HL-60/S4 treated with retinoic acid at 250 ng/mL for 4 days and 3 days (cell line): ENCODE measurements around the gene KIAA0753.

ENCODE experiments used
- in situ Hi-C: fragments of 300-500 bp; cut with MboI; formaldehyde crosslinking; loops from 2 replicates; pipeline ENCODE4 v1.7.0; 2022; ENCODE audit warnings: low sequenced_read_pairs

KIAA0753 gene

DNA sequence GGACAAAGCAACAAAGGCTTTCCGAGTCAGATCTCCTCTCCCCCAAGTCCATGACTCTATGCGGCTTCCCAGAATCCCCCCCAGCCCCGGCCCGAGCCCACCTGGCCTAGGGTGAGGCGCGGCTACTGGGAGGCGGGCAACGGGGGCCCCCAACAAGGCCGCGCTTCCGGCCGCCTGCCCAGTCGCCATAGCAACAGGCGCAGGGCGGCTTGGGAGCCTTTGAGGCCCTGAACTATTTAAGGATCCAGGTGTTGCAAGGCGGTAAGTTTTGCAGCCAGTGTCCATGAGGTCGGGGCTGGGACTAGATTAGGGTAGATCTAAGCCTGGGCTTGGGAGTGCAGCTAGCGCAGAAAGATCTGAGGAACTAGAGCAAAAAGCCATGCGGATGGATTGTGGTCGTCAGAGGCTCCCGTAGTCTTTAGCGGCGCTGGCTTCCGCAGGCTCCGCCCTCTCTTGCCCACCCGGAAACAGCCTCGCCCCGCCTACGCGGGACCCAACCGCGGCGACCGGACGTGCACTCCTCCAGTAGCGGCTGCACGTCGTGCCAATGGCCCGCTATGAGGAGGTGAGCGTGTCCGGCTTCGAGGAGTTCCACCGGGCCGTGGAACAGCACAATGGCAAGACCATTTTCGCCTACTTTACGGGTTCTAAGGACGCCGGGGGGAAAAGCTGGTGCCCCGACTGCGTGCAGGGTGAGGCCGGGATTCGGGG is at the start of gene KIAA0753, which contains the start of gene TXNDC17:
KIAA0753 (minus strand) TSS at position 176 of the 711 bp plus-strand sequence. CDS start 5,608 bp downstream, outside the sequence.
TXNDC17 (plus strand) TSS at position 525 of the 711 bp plus-strand sequence; CDS start at position 548, 23 bp downstream.
- in situ Hi-C loops = no loop called here

DNA sequence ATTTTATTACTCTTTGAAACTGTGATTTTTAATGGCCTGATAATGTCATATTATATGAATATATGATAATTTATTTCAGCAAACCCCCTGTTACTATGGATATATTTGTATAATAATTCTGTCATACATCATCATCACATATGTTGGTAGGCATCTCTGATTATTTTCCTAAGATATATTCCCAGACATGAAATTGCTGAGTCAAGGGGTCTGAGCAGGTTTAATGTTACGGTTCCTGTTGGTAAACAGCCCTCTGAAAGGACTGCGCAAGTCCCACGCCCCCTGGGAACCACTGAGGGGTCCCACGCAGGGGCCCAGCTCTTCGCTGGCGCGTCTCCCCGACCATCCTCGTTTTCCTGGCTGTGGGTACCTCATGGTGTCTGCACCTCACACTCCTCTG is 48.4 kb upstream of the KIAA0753 start:
- in situ Hi-C loops = no loop called here

DNA sequence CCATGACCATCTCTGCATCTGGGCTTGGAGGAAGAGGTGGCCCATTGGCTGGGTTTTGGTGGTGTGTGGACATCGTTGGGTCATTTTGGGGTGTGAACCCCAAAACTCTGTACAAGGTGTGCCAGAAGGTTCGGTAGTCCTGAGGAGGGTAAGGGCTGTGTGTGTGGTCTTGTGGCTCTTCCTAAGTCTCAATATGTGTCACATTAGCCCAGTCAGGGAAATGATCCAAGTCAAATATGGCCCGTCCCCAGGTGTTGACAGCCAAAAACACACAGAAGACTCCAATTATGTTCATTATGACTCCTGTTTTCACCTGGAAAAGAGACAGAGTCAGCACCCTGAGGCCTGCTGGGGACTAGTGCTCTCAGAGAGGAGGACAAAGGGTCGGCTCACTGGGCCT is 45.5 kb upstream of the KIAA0753 start:
- in situ Hi-C loops = no loop called here

DNA sequence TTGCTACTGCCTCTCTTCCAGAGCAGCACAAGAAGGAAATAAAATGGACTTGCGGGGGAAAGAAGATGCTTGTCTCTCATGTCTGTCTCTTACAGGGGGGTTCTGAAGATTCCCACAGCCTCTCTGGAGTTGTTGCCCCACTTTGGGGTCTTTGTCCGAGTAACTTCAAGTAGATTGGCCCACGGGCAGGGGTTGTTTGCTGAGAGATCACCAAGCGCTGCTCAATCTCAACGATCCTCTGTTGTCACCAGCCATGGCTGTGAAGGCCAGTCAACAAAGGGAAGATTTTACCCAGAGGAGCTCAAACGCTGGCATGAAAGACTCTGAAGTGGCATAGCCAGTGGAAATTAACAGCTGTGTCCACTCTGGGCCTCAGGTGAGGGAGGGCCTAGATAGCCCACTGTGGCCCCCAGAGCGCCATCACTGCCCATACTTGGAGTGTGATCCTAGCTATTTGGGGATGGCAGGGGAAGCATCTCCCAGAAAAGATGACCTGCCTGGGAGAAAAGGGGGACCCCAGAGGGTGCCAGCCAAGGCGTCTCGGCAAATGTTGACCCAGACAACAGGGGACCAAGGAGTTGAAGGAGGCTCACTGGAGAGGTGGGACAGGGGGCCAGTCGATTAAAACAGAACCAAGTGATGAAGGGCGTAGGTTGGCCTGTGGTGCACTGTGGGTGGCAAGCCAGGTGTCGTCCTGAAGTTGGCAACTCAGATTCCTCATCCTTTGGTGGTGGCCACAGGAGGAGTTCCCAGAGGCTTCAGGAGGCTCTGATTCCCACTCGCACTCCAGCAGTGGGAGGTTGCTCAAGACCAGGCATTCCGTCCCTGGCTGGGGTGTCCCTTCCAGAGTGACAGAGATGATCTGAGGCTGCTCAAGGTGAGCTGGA is 44.6 kb upstream of the KIAA0753 start:
- in situ Hi-C loops = no loop called here

DNA sequence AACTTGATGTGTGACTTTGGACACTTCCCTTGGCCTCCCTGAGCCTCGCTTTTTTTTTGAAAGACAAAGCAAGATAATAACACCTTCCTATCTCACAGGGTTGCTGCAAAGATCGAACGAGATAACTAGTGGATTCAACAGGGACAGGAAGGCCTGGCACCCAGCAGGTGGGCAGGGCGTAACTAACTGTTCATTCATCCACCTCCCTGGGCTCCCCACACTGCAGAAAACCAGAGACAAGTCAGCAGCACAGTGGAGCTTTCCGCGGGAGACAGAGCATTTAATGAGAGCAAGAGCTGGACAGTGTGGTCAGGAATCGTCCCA is 43.9 kb upstream of the KIAA0753 start:
- in situ Hi-C loops = no loop called here

DNA sequence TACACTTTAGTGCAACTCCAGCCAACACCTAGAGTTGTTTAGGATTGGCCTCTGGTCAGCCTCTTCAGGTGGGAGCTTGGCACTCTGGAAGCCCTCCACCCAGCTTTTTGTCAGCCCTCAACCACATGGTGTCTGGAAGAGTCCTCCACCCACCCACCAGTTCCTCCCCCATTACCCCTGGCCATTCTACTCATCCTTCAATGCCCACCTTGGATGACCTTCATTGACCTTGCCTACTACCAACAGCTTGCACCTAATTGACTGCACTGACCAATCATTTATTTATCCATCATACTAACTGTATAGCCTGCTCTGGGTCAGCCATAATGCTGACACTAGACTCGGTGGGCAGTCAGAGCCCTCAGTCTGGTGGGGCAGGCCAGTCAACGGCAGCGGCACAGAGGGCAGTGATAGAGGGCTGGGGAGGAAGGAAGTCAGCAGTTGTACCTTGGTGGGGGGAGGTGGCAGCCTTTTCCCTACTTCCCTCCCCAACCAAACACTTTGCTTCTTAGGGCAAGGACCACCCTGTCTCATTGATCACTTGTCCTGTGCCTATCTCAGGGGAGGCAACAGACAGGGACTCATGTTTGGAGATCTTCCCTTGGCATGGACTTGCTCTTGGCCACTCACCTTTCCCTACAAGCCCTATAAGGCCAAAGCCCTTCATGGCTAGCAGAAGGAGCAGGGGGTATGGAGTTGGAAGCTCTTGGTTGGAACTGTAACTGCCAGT is 43.4 kb upstream of the KIAA0753 start:
- in situ Hi-C loops = no loop called here

DNA sequence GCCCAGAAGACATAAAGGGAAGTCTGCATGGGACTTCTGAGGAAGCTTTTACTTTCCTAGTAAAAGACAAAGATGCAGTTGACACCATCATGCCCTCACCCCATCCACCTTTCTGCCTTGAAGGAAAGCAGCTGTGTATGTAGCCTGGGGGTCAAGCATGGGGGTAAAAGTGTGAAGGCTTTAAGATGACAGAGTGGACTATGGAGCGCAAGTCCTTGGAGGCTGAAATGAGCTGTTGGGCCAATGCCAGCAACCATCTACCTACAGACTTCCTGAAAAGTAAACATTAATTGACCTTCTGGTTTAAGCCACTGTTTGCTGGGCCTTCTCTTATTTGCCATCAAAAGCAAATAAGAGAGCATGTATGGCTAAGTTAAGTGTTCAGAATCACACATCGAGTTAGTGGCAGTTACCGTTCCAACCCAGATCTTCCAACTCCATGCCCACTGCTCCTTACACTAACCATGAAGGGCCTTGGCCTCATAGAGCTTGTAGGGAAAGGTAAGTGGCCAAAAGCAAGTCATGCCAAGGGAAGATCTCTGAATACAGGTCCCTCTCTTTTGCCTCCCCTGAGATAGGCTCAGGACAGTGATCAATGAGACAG is 42.7 kb upstream of the KIAA0753 start:
- in situ Hi-C loops = no loop called here

DNA sequence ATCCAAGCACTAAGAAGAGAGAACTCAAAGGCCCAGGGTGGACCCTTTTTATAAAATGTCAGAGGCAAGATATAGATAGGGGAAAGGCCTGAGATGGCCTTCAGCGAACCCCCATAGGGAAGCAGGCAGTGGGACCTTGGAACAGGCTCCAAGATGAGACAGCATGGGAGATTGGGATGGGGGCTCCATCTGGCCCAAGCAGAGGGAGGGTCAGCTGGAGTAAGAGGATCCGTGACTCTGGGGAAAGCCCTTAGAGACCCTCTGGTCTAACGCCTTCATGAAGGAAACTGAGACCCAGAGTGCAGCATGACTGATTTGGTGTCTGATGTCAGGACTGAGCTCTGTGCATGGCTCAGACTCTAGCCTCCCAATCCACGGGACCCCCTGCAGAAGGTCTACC is 41.8 kb upstream of the KIAA0753 start:
- in situ Hi-C loops = no loop called here

DNA sequence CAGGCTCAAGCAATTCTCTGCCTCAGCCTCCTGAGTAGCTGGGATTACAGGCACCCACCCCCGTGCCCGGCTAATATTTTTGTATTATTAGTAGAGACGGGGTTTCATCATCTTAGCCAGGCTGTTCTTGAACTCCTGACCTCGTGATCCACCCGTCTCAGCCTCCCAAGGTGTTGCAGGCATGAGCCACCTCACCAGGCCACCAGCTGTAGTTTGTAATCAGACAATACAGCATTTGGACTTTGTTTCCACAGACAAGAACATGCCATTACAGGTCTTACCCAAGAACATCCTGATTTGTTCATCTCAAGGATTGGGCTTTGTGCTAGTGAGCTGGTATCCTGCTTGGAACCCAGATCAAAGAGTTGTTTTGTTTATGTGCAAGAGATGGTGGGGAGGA is 41.2 kb upstream of the KIAA0753 start:
- in situ Hi-C loops = no loop called here

DNA sequence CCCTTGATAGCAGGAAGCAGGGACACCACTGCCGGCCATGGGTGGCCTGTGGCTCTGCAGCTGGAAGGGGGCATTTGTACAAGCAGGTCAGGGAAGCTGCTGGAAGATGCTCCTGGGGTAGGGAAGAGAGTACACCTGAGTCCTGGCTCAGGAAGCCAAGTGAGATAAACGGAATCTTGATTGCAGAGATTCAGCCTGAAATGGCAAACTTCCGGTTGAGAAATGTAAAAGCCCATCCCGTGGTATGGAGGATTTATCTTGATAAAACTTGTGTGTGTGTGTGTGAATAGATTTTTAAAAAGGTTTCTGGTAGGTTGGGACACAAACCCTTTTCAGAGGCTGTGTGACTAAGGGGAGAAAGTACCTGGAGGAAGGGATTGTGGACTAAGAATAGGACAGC is 40.7 kb upstream of the KIAA0753 start:
- in situ Hi-C loops = no loop called here

DNA sequence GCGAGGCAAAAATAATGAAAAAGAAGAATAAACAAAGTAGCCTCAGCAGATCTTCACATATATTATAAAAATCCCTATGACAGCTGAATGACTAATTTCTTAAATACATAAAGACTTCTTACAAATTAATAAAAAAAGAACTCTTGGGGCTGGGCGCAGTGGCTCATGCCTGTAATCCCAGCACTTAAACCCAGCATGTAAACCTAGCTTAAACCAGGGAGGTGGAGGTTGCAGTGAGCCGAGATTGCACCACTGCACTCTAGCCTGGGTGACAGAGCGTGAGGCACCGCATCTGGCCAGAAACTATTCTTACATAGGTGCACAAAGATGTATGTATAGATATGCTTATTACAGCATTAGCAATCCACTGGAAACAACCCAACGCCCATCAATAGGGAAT is 38.7 kb upstream of the KIAA0753 start:
- in situ Hi-C loops = no loop called here

DNA sequence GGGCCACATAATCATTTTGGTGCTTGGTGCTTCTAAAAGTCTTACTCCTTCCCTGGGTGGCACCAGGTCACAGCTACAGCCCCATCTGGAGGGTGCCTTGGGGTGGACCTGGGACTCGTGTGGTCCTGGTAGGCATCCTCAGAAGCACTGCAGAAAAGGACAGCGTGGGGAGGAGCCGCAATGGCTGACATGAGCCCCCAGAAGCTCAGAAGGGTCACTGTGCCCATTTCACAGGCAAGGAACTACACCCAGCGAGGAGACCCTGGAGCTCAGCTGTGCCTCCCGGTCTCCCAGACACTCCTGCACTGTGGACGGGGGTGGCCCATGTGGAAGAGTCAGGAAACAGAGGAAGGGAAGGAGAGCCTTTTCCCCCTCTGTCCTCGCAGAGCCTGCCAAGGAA is 37.4 kb upstream of the KIAA0753 start:
- in situ Hi-C loops = no loop called here

DNA sequence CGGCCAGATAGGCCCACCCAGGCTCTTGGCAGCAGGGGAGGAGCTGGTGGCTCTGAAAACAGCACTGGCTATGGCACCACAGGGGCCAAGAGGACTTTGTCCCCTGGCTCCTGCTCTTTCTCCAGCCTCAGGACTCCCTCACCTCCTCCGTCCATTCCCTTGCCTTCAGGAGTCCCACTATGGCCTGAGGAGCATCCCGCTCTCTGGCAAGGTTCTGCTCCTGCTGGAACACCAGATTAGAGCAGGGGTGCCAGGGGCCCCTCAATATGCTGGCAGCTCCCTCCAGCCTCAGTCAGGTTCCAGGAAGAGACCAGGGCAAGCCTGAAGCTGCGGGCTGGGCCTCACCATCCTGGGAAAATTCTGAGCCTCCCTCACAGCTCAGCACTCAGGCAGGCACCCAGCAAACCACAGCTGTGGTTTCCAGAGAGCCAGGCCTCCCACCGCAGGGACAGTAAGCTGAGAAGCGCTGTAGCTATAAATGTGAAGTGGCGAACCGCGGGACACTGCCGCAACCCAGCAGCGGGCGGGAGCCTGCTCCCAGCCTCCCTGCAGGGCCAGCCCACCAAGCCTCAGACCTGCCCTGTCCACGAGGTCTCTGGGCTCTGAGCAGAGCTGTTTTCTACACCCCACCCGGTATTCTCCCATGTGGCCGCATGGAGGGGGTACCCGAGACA is 36.8 kb upstream of the KIAA0753 start:
- in situ Hi-C loops = no loop called here

DNA sequence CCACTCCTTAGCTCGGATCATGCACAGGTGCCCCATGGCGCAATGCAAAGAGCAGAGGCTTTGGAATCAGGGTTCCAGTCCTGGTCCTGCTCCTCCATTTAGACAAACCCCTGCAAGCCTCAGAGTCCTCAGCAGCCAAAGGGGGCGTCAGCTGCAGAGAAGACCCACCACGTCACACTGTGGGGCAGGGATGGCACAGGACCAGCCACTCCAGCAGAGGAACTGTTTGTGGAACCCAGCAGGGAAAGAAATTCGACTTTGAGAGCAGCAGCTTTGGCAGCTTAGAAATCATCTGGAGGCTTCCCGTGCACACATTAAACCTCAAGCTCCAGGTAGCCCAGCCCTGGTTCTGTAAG is 36.3 kb upstream of the KIAA0753 start:
- in situ Hi-C loops = no loop called here

DNA sequence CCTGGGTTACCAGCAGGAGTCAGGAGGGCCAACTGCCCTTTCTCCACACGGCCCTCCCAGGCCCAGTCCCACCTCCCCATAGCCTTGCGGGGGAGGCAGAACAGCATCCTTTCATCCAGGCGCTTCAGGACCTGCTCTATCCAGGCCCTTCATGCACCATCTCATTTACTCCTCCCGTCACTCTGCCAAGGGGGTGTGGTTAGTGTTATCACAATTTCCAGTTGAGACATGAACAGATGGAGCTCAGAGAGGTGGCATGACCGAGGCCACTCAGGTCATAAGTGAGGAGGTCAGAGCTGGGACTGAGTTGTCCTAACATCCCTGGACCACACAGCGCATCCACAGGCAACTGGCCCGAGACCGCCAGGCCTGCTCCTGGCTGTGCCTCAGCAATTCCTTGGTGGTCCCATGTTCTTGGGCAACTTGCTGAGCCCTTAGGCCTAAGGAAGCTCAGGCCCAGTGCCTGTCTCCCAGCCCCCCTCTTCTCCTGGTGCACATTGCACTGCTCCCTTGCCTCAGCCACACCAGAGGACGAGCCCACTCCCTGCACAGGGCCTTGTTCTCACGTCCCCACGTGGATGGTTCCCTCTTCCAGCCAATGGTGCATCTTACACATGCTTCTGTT is 34.8 kb upstream of the KIAA0753 start:
- in situ Hi-C loops = no loop called here

DNA sequence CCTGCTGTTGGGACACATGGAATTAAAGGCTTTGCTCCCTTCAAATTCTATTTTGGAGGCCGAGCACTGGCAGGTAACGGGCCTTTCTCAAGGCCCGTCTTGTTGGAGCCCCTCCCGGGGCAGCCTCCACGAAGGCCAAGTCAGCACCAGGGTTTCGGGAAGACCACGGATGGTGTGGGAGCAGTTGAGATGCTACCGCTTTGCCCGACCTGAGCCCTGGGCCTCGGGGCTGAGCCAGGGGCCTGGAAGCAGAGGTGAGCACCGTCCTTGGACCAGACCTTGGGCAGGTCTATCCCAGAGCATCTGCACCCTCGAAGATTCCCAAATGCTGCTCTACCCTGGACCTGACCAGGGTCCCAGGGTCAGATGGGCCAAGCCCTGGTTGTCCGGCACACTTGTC is 34.1 kb upstream of the KIAA0753 start:
- in situ Hi-C loops = no loop called here

DNA sequence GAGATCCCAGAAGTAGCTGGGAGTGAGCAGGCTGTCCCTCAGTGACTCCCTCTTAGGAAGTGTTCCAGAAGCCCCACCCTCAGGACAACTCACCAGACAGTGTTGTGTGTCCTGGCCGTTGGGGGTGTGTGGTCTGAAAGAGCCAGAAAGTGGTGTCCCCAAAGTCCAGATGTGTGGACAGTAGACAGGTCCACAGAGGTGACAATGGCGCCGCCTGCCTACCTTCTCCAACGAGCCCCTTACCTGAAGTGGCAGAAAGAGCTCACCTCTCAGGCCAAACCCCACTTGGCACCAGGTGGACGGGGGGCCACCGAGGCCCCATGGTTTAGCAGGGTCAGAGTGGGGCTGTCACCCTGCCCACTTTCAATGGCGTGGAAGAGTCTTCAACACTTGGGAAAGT is 30.9 kb upstream of the KIAA0753 start:
- in situ Hi-C loops = no loop called here

DNA sequence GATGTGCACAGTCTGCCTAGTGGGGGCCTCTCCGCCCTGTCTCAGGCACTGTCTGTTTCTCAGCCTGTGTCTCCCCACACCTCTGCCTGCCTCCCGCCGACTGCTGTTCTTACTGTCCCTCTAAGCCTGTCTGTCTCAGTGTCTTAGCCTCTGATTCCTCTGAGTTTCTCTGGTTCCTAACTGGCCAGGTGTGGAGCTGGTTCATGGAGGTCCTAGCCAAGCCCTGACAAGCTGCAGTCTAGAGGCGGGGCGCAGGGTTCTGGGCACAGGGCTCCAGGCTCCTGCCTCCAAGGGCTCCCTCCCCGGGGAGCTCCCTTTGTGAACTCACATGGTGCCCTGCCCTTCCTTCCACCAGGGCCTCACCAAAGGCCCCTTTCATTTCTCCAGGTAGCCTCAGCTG is 30.5 kb upstream of the KIAA0753 start:
- in situ Hi-C loops = no loop called here

DNA sequence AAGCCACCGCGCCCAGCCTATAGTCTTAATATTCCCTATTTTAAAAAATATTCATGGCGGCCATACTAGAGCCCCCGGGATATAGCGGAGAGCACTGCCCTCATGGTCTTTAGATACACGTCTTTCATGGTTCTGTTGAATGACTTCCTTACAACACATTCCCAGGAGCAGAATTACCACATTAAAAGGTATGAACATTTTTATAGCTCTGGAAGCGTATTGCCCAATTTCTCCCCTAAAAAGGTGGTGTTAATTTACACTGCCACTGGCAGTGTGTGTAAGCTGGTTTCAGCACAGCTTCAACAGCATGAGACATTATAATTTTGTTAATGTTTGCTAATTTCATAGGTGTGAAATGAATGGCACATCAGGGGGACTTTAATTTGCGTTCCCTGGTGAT is 30.1 kb upstream of the KIAA0753 start:
- in situ Hi-C loops = no loop called here
